Fibroblast of skin of left quadriceps (primary cell): Measurements from ENCODE around the gene MBNL1.
A peak's percentile ranks its signal among the peaks of the same experiment; 100 is the strongest.
"Not testable (repeated sequence)": the region's sequence is repeated elsewhere in the genome, so short reads cannot be mapped to it uniquely, and the experiment has no call there.

Experiments used
- DNase-seq, 2 experiments: peaks; one replicate each; pipeline ENCODE4 v3.0.0-alpha.2; 2013; ENCODE audit warnings: low read depth in 2 of 2

MBNL1 gene

DNA sequence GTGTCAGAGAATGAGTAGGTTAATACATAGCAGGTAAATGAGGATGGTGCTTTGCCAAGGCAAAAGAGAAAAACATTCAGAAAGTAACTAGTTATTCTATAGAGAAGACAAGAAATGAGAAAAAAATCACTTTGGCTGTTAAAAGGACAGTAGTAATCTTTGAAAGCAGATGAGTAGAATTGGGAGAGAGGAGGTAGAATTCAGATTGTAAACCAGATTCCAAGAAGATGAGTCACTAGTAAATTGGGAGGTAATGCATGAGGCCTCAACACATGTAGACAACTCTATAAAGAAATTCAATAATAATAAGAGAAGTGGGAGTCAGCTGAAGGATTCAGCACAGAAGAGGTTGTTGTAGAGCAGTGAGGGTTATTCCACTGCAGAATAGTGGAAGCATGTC, 81.4 kb downstream of the MBNL1 start:
- DNase-seq: peak in 1 of 2 experiments; percentile 23

- no peak for DNase-seq
Measured at GRCh38 chr3:152350776-152351175, 82.0 kb downstream of the MBNL1 start.

DNA sequence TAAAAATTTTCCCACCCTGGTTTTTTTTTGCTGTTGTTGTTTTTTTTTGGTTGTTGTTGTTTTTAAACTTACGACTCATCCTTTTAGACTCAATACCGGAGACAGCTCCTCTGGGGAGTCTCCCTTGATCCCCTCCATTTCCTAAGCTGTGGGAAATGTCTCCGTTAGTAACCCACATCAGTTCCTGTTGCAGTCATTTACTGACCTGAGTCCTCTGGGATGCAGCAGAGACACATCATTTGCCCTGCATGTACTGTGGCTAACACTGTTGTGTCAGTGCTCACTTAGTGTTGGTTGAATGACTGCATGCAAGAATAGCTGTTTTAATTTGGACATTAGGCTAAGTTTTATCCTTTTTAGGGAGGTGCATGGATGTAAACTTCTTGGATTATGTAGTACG, 83.8 kb downstream of the MBNL1 start:
- DNase-seq: no peak

GRCh38 chr3:152353578-152353977, 84.8 kb downstream of the MBNL1 start:
- DNase-seq: no peak

GRCh38 chr3:152355744-152356665, 87.3 kb downstream of the MBNL1 start:
- no peak for DNase-seq

- DNase-seq: no peak
Measured at GRCh38 chr3:152356870-152357276, 88.1 kb downstream of the MBNL1 start.

GRCh38 chr3:152357587-152357986, 88.9 kb downstream of the MBNL1 start:
- no peak for DNase-seq

- DNase-seq: no peak
Measured at GRCh38 chr3:152359385-152360248, 90.9 kb downstream of the MBNL1 start.

GRCh38 chr3:152360302-152360701, 91.6 kb downstream of the MBNL1 start:
- DNase-seq: no peak

DNA sequence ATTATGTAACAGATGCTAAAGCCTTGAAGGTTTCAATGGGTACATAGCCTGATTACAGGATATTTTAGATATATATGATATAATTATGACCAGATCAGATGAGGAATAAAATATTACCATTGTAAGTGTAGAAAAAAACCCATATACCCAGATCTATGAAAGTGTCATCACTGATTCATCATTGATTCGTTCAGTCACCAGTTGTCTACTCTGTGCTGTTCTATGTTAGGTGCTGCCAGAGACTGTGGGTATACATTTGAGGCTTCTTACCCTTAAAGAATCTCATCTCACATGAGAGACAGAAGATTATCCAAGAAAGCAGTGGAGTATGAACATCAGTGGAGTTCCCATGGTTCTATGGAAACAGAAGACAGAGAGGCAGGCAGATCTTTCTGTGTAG, 92.2 kb downstream of the MBNL1 start:
- no peak for DNase-seq

- no peak for DNase-seq
Measured at GRCh38 chr3:152362086-152362485, 93.4 kb downstream of the MBNL1 start.

DNA sequence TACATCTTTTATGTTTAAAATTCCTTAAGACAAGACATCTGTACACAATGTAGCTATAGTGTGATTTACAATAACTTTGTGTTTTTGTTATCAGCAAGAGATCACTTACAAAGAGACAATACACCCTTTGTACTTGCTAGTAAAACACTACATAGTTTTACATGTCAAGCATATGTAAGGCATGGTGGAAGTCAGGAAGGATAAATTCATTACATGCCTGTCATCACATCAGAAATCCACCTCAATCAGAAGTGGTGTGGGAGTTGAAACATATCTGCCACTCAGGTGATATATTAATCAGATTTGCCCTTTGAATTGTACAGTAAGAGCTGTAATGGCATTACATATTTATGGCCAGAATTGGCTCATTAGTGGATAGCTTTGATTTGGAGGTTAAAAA, 95.5 kb downstream of the MBNL1 start:
- no peak for DNase-seq

- DNase-seq: no peak
Measured at GRCh38 chr3:152365126-152365525, 96.4 kb downstream of the MBNL1 start.

- peak; percentile 52 to 53 for DNase-seq
Measured at GRCh38 chr3:152365766-152366593, 97.3 kb downstream of the MBNL1 start.

- not testable (repeated sequence) for DNase-seq
Measured at GRCh38 chr3:152367192-152367591, 98.5 kb downstream of the MBNL1 start.

- not testable (repeated sequence) for DNase-seq
Measured at GRCh38 chr3:152372633-152373032, 103.9 kb downstream of the MBNL1 start.

- DNase-seq: no peak
Measured at GRCh38 chr3:152373379-152373778, 104.7 kb downstream of the MBNL1 start.

- DNase-seq: no peak
Measured at GRCh38 chr3:152374262-152374990, 105.7 kb downstream of the MBNL1 start.

DNA sequence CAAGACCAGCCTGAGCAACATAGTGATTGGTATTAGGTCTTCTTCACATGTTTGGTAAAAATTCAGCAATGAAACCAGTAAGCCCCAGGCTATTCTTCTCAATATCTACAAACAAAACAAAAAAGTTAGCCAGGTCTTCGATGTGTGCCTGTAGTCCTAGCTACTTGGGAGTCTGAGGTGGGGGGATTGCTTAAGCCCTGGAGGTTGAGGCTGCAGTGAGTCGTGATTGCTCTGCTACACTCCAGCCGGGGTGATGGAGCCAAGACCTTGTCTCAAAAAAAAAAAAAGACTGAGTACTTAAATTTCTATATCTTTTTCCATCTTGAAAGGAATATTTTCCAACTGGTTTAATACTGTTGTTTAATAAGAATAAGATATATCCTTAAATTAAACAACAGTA, 106.8 kb downstream of the MBNL1 start:
- DNase-seq: no peak

DNA sequence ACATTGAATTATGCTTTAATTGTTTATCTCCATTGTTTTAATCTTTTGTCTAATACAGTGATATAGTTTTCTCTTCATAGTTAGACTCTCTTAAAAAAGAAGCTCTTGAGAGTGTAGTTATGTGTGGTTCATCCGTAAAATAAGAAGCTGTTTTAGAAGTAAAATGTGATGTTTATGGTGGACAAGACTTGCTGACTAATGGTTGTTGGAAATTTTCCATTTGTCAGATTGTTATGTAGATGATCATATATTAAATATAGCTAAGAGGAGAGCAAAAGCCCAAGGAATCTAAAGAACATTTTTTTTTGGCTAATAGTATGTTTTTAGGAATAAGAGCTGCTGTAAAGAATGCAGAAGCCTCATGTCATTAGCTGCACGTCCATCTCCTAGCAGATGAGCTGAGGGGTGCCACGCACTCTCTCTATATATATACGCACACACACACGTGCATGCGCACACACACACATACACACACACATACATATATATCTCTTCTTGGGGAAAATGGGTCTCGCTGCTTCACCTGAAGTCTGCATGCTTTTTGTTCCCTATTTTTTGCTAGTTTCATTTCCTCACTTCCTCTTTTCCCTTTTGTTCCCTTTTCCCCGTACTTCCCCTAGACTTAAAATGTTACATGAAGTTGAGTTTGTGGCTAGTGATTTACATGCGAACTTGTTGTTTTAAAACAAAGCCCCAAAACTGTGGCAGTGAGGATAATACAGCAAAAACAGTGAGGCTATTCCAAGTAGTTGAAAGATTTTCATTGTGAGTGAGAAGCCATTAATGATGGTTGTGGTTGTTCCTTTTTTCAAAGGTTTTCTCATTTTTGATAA, 107.8 kb downstream of the MBNL1 start:
- peak; percentile 83 to 86 for DNase-seq
